NCI-H1048 (cell line): ENCODE measurements around the gene CHSY3.

Source experiments
- DNase-seq: peaks from one replicate; lab custom pipeline; 2025; lab: John Stamatoyannopoulos, UW

CHSY3 gene

DNA sequence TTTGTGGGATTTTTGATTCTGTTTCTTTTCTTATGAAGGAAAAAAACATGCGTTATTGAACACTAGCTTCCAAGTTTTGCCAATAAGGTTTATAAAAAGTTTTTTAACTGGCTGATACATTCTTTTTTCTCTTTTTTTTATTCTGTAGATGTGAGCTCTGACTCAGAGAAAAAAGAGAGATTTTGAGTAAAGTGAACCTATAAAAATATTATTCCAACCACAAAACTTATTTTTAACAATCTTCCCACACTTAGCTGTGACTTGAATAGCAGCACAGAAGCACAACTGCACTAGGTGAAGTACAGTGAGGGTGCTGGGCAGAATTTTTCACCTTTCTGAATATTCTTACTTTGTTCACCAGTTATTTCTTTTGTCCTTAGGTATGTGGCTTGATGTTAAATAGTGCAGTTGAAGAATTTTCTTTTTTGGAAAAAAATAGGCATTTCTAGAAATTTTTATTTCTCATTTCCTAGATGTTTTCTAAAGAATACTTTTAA, 41.6 kb downstream of the CHSY3 start:
- DNase-seq: no peak

DNA sequence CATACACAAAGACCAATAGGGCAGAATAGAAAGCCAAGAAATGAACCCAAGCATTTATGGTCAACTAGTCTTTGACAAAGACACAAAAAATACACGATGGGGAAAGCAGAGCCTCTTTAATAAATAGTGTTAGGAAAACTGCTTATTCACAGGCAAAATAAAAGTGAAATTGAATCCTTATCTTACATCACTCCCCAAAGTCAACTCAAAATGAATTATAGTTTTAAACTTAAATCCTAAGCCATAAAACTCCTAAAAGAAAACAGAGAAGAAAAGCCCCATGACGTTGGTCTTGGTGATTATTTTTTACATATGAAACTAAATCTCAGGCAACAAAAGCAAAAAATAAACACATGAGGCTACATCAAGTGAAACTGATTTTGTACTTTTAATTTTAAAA, 46.8 kb downstream of the CHSY3 start:
- no peak for DNase-seq

DNA sequence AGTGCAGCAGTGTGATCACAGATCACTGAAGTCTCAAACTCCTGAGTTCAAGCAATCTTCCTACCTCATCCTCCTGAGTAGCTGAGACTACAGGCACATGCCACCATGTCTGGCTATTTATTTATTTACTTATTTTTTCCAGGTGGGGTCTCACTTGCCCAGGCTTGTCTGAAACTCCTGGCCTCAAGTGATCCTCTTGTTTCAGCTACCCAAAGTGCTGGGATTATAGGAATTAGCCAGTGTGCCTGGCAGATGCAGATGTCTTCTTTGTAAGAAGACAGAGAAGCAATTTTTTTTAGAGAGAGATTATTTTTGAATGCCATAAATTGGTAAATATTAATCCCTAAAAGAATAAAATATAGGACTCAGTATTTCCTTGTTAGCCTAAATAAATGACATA, 54.3 kb downstream of the CHSY3 start:
- DNase-seq: no peak

DNA sequence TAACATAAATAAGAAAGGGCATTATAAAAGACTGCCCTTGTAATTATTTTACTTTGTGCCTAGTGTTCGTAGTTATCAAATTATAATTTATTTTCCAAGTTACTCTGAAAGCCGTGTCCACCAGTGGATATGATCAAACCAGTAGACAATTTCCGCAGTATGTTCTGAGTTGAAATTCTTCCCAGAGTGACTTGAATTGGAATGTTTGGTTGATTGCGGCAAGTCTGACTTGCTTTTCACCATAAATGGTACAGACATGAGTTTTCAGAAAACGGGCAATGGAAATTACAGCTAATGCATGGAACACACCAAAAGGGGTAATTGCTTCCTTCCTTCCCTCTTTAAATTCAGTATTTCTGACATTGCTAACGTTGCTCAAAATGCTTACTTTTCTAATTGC, 56.6 kb downstream of the CHSY3 start:
- DNase-seq: no peak

DNA sequence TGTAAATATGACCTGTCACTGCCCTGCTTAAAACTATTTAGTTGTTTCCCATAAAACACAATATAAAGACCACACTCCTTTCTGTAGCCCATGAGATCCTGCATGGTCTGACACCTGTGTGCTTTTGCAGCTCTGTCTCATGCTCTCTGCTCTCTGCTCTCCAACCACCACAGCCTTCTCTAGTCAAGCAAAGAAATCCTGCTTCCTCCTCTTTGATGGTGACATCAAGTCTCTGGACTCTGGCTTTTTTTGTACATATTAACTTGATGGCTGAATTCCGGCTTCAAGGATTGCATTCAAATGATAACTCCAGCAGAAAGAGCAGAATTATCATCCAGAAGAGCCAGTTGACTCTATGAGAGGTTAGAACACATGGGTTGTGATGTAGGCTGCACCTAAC, 58.2 kb downstream of the CHSY3 start:
- no peak for DNase-seq

DNA sequence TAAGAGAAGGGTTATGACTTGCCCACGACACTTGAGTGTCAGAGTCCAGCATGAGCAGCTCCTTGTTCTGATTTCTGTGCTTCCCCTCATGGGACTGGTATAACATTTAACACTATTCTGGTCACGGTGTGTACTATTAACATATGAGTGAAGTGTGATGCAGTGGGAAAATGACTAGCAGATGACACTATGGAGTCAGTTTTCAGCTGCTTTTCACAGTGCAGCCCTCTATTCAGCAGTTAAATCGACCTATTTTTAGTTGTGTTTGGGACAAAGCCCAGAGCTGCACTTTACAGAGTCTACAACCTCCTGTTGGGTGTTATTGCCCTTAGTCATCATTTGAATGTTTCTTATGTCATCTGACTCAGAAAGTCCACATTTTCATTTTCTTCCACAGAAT, 59.1 kb downstream of the CHSY3 start:
- DNase-seq: no peak

DNA sequence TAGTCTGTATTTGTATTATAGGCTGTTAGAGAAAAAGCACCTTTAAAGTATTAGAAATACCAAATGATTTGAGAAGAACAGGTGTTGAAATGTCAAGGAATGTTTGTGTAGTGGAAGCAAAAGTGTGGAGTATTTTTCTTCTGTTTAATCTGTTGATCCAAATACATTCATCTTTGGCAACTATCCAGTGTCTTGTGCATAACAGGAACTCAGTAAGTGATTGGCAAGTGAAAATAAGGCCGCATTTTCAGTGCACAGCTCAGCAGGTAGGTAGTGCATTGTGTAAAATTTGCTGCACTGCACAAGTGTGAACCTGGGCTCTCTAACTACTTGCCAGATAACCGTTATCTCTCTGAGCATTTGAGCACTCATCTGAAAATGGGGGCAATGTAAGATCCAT, 61.8 kb downstream of the CHSY3 start:
- DNase-seq: no peak

DNA sequence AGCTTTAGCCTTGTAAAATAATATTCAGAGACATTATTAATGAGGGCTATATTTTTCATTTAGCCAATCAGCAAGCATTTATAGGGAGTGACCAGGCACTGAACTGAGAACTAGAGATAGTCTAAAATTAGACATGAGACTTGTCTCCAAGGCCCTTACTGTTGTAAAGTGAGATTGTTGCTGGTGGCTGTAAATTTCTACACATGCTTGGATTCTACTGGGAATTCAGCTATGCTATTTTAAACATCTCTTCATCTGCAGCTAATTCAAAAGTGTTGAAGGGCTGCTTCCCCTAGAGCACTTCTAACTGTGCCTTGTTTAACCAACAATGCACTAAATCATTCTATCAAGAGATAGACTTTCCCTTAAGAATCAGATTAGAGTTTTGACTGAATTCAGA, 67.4 kb downstream of the CHSY3 start:
- DNase-seq: no peak

DNA sequence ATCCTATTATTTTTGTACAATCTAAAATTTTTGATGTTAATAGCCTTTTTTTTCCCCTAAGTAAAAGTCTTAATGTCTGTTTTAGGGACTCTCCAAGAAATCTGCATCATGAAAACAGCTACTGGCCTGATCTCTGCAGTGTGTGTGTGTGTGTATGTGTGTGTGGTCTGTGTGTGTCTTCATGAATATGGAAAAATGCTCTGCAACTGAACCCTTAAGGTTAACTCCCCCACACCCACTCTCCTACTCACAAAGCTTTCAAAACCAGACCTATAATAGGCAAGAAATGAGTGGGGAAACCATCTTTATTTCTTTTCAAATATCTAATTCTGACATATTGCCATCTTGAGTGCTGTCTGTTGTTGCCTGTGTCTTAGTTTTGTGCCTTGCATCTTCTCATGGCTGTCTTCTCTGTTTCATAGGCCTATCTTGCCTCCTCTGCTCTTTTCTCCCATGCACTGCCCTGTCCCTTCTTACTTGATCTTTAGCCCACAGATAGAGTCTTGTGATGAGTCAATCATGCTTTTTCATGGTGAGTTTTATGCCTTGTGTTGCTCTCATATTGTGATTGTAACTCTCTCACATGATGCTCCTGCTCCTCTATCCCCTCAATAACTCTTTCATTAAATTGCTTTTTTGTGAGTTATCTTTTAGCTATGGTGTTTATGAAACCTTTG, 68.3 kb downstream of the CHSY3 start:
- no peak for DNase-seq

DNA sequence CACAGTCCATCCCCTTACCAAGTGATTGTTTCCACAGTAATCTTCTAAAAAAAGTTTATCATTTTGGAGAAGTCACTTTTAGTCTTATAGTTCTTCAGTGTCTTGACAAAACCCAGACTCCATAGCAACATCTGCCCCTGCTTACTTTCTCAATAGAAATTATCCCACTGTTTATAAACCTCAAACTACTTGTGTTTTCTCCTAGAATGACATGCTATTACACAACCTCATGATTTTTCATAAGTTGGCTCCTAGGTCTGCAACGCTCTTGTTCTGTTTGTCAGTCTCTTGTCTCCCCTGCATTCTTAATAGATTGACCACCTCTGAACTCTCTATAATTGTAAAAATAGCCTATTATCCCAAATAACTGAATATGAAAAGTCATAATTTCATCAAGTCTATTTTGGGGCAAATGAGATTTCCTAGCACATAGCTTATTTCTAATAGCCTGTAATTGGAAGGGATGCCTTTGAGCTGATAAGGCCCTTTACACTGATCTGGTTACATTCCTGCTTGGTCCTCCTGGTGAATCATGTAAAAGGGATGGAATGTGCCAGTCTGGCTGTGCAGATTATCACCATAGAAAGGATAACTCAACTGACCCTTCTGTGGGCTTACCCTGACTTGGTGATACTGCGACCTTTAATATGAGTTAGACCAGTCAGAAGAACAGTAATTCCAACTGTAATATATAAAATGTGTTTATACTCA, 69.6 kb downstream of the CHSY3 start:
- DNase-seq: no peak

DNA sequence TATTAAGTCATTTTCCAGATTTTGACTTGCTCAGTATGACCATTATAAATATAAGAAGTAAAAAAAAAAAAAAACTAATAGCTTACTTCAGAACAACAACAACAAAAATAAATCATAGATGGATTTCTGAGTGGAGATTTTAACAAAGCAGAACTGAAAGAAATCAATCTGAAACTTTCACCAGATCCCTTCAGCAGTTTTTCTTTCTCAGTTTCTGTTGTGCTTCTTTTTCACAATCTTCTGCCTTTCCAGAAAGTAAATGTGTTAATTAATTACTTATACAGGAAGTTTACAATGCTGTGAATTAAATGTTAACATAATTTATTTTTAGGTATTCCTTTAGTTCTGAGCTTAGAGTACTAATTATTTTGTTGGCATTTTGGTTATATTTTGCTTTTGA, 73.5 kb downstream of the CHSY3 start:
- DNase-seq: no peak

DNA sequence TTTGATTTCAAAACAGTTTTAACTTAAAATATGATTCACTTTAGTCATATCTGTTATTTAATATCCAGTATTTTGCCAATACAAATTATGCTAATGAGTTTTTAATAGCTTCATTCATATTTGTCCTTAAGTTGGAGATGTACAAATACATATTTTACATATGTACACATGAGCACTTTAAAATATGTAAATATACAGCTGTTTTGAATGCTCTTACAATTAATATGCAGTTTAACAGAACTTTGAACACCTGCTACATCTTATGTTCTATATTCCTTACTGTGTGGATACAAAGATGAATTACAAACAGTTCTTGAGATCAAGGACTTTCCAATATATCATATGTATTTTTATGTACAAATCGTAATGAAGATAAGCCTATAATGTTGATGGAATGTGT, 74.0 kb downstream of the CHSY3 start:
- DNase-seq: no peak

DNA sequence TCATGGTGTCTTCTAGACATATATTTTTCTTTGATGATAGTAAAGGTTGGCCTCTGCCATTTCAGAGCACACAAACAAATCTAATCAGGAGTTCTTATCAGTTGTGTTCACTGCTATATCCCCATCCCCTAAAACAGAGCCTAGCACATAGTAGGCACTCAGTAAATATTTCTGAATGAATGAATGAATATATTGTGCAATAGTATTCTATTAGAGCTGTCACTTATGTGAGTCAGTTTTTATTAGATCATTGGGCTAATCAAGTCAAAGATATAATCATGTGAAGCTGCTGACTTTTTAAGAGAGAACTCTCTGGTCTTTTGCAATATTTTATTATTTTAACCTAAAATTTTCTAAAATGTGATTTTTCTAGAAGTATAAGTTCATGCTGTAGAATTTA, 84.2 kb downstream of the CHSY3 start:
- DNase-seq: no peak

DNA sequence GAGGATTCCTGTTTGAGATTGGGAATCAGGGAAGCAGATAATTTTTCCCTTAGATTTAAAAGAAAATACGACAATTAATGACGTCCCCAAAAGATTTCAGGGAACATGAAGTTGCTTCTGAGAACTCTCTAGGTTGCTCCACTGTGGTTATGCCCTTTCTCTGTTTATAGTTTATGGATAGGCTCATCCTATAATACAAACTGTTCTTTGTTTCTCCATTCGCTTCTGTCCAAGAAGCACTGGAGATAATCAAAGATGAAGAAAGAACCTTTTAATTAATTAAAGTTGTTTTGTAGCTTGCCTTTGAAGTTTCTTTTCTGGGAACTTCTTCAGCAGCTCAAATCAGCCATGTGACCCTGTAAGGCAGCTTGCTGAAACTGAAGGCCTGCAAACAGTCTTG, 87.5 kb downstream of the CHSY3 start:
- DNase-seq: no peak

DNA sequence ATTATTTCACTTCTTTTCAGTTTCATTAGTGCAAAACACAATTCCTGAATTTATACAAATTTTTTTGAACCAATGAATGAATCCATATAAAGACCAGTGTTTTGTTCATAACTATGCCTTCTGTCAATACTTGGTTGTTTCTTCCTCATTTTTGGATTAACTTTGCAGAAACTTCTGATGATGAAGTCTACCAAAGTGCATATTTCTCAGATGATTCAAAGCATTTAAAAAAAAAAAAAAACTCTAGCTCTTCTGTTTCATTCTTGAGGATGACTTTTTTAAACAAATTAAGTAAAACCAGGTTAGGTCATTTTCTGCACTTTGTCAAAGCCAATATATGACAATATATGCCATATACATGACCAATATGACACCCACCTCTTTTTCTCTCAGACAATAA, 92.6 kb downstream of the CHSY3 start:
- DNase-seq: no peak

DNA sequence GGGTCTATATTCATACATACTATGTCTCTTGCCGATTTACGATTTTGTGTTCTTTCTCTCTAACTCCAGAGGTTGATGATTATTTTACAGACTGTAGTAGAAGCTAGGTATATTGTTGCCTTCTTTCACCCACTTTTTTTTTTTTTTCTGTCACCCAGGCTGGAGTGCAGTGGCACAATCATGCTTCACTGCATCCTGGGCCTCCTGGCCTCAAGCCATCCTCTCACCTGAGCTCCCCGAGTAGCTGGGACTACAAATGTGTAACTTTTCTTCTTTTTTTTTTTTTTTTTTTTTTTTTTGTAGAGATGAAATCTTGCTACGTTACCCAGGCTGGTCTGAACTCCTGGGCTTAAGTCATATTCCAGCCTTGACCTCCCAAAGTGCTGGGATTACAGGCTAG, 96.2 kb downstream of the CHSY3 start:
- DNase-seq: no peak

DNA sequence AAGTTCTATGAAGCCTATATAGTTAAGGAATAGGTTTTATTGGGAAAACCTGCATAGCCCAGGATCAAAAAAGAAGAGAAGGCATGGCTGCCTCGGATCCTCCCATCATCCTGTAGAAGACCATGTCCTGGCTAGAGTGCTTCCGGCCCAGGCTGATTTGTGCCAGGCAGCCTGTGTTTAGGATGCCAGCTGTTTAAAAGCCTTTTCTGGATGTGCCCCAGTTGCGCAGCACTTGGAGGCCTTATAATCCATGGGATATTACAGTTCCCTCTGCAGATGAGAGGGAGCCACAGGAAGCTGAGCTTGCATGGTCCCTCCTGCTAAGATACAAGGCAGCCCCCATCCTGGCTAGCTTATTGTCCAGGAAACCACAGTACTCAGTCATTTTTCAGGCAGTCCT, 97.9 kb downstream of the CHSY3 start:
- DNase-seq: no peak

DNA sequence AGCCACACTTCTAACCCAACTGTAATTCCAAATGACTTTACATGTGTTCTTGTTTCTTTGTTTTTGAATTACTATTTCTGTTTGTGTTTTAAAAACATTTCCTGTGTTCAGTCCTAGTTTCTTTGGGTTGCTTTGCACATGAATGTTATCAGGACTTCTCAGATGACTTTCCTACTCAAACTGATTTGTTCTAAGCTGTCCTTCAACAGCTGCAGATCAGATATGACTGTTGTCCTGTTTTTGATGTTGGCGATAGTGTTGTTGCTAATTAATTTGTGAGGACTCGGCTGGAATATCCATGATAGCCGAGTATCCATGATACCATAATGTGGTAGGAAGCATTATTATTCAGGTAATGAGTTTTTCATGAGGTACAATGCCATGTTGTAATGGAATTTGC, 98.6 kb downstream of the CHSY3 start:
- DNase-seq: no peak

DNA sequence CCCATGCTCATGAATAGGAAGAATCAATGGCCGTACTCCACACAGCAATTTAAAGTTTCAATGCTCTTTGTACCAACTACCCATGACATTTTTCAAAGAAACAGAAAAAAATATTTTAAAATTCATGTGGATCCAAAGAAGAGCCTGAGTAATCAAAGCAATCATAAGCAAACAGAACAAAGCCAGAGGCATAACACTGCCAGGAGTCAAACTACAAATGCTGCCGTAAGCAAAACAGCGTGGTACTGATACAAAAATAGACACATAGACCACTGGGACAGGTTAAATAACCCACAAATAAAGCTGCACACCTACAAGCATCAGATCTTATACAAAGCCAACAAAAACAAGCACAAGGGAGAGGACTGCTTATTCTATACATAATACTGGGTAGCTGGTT, 107.7 kb downstream of the CHSY3 start:
- no peak for DNase-seq

DNA sequence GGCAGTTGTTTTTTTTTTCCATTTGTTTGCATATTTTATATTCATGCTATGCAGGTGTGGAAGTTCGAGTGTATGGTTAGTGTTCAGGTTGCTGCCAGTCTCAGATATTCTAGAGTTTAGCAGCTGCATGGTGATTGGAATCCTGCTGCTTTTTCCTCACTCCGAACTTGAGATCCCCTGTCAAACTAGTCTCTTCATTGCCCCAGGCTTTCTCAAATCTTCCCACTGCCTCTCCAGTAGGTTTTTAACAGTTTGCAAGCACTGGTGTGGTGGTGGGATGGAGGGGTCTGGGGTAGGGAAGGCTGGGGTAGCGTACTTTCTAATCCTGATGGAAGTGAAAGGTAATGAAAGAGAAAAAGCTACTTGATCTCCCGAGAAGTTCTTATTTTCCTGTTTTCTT, 112.9 kb downstream of the CHSY3 start:
- DNase-seq: no peak

DNA sequence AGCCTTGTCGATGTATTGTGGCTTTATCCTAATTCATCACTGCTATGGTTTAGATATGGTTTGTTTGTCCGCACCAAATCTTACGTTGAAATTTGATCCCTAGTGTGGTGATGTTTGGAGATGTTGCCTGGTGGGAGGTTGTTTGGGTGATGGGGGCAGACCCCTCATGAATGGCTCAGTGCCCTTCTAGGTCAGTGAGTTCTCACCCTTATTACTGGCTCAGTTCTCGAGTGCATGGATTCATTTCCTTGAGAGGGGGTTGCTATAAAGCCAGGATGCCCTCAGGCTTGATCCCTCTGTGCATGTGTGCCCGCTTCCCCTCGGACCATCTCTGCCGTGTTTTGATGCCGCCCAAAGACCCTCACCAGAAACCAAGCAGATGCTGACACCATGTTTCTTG, 114.4 kb downstream of the CHSY3 start:
- no peak for DNase-seq

DNA sequence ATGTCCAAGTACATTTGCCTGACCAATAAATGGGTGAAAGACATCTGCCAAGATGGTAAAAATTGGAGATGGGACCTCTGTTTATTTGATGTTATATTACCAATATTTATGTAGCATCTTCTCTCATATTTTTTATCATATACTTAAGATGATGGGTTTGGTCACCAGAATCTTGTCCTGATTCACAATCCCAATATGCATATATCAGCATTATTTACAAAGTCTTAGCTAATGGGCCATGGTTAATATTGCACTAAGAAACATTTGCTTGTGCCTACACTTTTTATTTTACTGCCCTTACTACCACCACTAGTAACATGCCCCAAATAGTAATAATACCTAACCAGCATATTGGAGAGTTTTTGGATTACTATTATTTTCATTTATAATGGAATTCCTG, 116.7 kb downstream of the CHSY3 start:
- no peak for DNase-seq

DNA sequence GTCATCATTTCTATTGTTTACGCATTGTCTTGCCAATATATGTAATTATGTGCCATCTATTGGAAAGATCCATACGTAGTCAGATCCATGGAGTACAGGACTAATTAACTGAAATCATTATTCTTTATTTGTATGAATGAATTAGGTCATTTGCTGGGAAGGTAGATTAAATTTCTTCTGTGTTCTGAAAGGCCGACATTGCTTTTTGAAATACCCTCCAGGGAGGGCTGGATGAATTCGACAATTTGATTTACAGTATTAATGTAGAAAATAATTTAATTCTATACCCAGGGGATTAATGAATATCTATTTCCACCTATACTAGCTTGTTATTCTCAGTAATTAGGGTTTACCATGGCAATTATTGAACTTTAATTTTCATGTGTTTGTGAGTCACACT, 117.6 kb downstream of the CHSY3 start:
- no peak for DNase-seq

DNA sequence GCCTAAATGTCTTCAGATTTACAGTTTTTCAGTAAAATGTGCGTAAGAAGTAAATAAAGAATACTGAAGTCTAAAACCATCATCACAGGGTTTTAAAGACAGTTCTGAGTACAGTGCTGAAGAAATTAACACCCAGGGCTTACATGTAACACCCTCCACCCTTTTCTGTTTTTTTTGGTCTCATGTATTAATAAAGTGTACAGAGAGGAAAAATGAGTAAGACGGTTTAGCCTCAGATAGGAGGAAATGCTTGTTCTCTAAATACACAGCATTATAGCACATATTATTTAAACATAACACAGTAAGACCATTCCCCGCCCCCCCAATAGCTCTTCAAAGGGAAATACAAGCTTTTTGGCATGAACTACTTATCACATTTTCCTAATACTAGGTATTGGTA, 119.3 kb downstream of the CHSY3 start:
- DNase-seq: no peak
